Measurements from ENCODE around the gene TMEM135.
"Not testable (repeated sequence)": the region's sequence is repeated elsewhere in the genome, so short reads cannot be mapped to it uniquely, and the experiment has no call there.

TMEM135 gene

GRCh38 chr11:87179621-87180020 lies 141.9 kb downstream of the TMEM135 start:
- no peak overlapping the region for H3K4me3 ChIP-seq (ENCODE audit: low read depth, low read length)
- no peak for TF ChIP-seq CTCF (IDR thresholded peaks at IDR 0.05; ENCODE audit: control insufficient read depth, extremely low read depth, insufficient read depth)
- DNase-seq (ENCODE audit: low read depth): no peak

- H3K4me3 ChIP-seq (ENCODE audit: low read depth, low read length): no peak overlapping the region
- DNase-seq (ENCODE audit: low read depth): no peak
- TF ChIP-seq CTCF (IDR thresholded peaks at IDR 0.05; ENCODE audit: control insufficient read depth, extremely low read depth, insufficient read depth): no peak
Measured at GRCh38 chr11:87180742-87181141, 143.0 kb downstream of the TMEM135 start.

GRCh38 chr11:87181143-87181542 lies 143.4 kb downstream of the TMEM135 start:
- DNase-seq (ENCODE audit: low read depth): no peak
- no peak overlapping the region for H3K4me3 ChIP-seq (ENCODE audit: low read depth, low read length)
- no peak for TF ChIP-seq CTCF (IDR thresholded peaks at IDR 0.05; ENCODE audit: control insufficient read depth, extremely low read depth, insufficient read depth)

GRCh38 chr11:87185228-87185627 lies 147.5 kb downstream of the TMEM135 start:
- no peak for TF ChIP-seq CTCF (IDR thresholded peaks at IDR 0.05; ENCODE audit: control insufficient read depth, extremely low read depth, insufficient read depth)

GRCh38 chr11:87187076-87187475 lies 149.3 kb downstream of the TMEM135 start:
- no peak overlapping the region for H3K4me3 ChIP-seq (ENCODE audit: low read depth, low read length)
- DNase-seq (ENCODE audit: low read depth): no peak
- TF ChIP-seq CTCF (IDR thresholded peaks at IDR 0.05; ENCODE audit: control insufficient read depth, extremely low read depth, insufficient read depth): no peak

More at GRCh38 chr11:87185228-87185627, 147.5 kb downstream of the TMEM135 start:
- no peak for DNase-seq (ENCODE audit: low read depth)
- H3K4me3 ChIP-seq (ENCODE audit: low read depth, low read length): no peak overlapping the region

GRCh38 chr11:87187930-87188329 lies 150.2 kb downstream of the TMEM135 start:
- no peak for DNase-seq (ENCODE audit: low read depth)
- no peak for TF ChIP-seq CTCF (IDR thresholded peaks at IDR 0.05; ENCODE audit: control insufficient read depth, extremely low read depth, insufficient read depth)

GRCh38 chr11:87188396-87188795 lies 150.7 kb downstream of the TMEM135 start:
- DNase-seq (ENCODE audit: low read depth); H3K4me3 ChIP-seq (ENCODE audit: low read depth, low read length): not testable (repeated sequence)

More at GRCh38 chr11:87187930-87188329, 150.2 kb downstream of the TMEM135 start:
- H3K4me3 ChIP-seq (ENCODE audit: low read depth, low read length): no peak overlapping the region

- not testable (repeated sequence) for DNase-seq (ENCODE audit: low read depth); H3K4me3 ChIP-seq (ENCODE audit: low read depth, low read length)
Measured at GRCh38 chr11:87188921-87189320, 151.2 kb downstream of the TMEM135 start.
